ENCODE results near the gene PGAM1.
"Not testable (repeated sequence)": the region's sequence is repeated elsewhere in the genome, so short reads cannot be mapped to it uniquely, and the experiment has no call there.

PGAM1 gene

GRCh38 chr10:97459111-97459510 lies 33.1 kb downstream of the PGAM1 start:
- DNase-seq (ENCODE audit: low spot score), result no peak

GRCh38 chr10:97459933-97460332 lies 33.9 kb downstream of the PGAM1 start:
- DNase-seq (ENCODE audit: low spot score), result no peak

- no peak for DNase-seq (ENCODE audit: low spot score)
Measured at GRCh38 chr10:97462309-97462708, 36.3 kb downstream of the PGAM1 start.

- peak; percentile 48 for DNase-seq (ENCODE audit: low spot score)
Measured at GRCh38 chr10:97463363-97464132, 37.6 kb downstream of the PGAM1 start.

- no peak for DNase-seq (ENCODE audit: low spot score)
Measured at GRCh38 chr10:97464226-97464625, 38.2 kb downstream of the PGAM1 start.

- DNase-seq (ENCODE audit: low spot score), result no peak
Measured at GRCh38 chr10:97465982-97466381, 40.0 kb downstream of the PGAM1 start.

- DNase-seq (ENCODE audit: low spot score), result no peak
Measured at GRCh38 chr10:97466755-97467154, 40.8 kb downstream of the PGAM1 start.

GRCh38 chr10:97468162-97468561 lies 42.2 kb downstream of the PGAM1 start:
- DNase-seq (ENCODE audit: low spot score), result no peak

GRCh38 chr10:97468781-97469180 lies 42.8 kb downstream of the PGAM1 start:
- not testable (repeated sequence) for DNase-seq (ENCODE audit: low spot score)

- no peak for DNase-seq (ENCODE audit: low spot score)
Measured at GRCh38 chr10:97474918-97475317, 48.9 kb downstream of the PGAM1 start.

GRCh38 chr10:97475936-97476594 lies 50.1 kb downstream of the PGAM1 start:
- DNase-seq (ENCODE audit: low spot score), result no peak

- not testable (repeated sequence) for DNase-seq (ENCODE audit: low spot score)
Measured at GRCh38 chr10:97479410-97479809, 53.4 kb downstream of the PGAM1 start.

- no peak for DNase-seq (ENCODE audit: low spot score)
Measured at GRCh38 chr10:97479939-97480338, 53.9 kb downstream of the PGAM1 start.

GRCh38 chr10:97481071-97481470 lies 55.1 kb downstream of the PGAM1 start:
- no peak for DNase-seq (ENCODE audit: low spot score)

- DNase-seq (ENCODE audit: low spot score), result no peak
Measured at GRCh38 chr10:97482381-97482780, 56.4 kb downstream of the PGAM1 start.
